ENCODE results near the gene CDC6.
A peak's percentile ranks its signal among the peaks of the same experiment; 100 is the strongest.

CDC6 gene

GRCh38 chr17:40320756-40321523 lies 33.3 kb downstream of the CDC6 start:
- TF ChIP-seq, protein P1, sequence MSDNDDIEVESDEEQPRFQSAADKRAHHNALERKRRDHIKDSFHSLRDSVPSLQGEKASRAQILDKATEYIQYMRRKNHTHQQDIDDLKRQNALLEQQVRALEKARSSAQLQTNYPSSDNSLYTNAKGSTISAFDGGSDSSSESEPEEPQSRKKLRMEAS (IDR thresholded peaks at IDR 0.05) = 0 out of 2 replicates have a peak, but pooled peaks have one; percentile 10
- no peak for TF ChIP-seq NFIC (IDR thresholded peaks at IDR 0.05)

GRCh38 chr17:40321524-40321929 lies 33.8 kb downstream of the CDC6 start:
- TF ChIP-seq CEBPB (IDR thresholded peaks at IDR 0.05) (no peak), NFIC (IDR thresholded peaks at IDR 0.05) (no peak), EGR1 (IDR thresholded peaks at IDR 0.05) (no peak), ZBTB7A (IDR thresholded peaks at IDR 0.05; ENCODE audit: low read depth) (no peak), USF1 (IDR thresholded peaks at IDR 0.05) (no peak), CREB1 (IDR thresholded peaks at IDR 0.05; ENCODE audit: low read depth) (no peak), TCF12 (IDR thresholded peaks at IDR 0.05; ENCODE audit: low read depth) (no peak), TEAD4 (IDR thresholded peaks at IDR 0.05) (no peak), TAF1 (IDR thresholded peaks at IDR 0.05; ENCODE audit: low read depth) (no peak), FOXM1 (IDR thresholded peaks at IDR 0.05; ENCODE audit: borderline replicate concordance, low read depth) (no peak), YY1 (IDR thresholded peaks at IDR 0.05; ENCODE audit: low read depth) (no peak), EP300 (IDR thresholded peaks at IDR 0.05; ENCODE audit: borderline replicate concordance) (no peak)
- TF ChIP-seq, protein P2, sequence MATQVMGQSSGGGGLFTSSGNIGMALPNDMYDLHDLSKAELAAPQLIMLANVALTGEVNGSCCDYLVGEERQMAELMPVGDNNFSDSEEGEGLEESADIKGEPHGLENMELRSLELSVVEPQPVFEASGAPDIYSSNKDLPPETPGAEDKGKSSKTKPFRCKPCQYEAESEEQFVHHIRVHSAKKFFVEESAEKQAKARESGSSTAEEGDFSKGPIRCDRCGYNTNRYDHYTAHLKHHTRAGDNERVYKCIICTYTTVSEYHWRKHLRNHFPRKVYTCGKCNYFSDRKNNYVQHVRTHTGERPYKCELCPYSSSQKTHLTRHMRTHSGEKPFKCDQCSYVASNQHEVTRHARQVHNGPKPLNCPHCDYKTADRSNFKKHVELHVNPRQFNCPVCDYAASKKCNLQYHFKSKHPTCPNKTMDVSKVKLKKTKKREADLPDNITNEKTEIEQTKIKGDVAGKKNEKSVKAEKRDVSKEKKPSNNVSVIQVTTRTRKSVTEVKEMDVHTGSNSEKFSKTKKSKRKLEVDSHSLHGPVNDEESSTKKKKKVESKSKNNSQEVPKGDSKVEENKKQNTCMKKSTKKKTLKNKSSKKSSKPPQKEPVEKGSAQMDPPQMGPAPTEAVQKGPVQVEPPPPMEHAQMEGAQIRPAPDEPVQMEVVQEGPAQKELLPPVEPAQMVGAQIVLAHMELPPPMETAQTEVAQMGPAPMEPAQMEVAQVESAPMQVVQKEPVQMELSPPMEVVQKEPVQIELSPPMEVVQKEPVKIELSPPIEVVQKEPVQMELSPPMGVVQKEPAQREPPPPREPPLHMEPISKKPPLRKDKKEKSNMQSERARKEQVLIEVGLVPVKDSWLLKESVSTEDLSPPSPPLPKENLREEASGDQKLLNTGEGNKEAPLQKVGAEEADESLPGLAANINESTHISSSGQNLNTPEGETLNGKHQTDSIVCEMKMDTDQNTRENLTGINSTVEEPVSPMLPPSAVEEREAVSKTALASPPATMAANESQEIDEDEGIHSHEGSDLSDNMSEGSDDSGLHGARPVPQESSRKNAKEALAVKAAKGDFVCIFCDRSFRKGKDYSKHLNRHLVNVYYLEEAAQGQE (IDR thresholded peaks at IDR 0.05; ENCODE audit: low read depth) = no peak
- TF ChIP-seq, protein P1 (IDR thresholded peaks at IDR 0.05) = no peak

GRCh38 chr17:40321961-40322357 lies 34.3 kb downstream of the CDC6 start:
- no peak for TF ChIP-seq EP300 (IDR thresholded peaks at IDR 0.05; ENCODE audit: borderline replicate concordance)
- TF ChIP-seq TCF12 (IDR thresholded peaks at IDR 0.05; ENCODE audit: low read depth) = peak; percentile 46; the same call in 1 of the 2 replicates
- peak; percentile 71 for TF ChIP-seq NFIC (IDR thresholded peaks at IDR 0.05)

- TF ChIP-seq TEAD4 (IDR thresholded peaks at IDR 0.05) (no peak), USF1 (IDR thresholded peaks at IDR 0.05) (peak; percentile 96)
These were observed 35.0 kb downstream of the CDC6 start for GRCh38 chr17:40322358-40323315.

DNA sequence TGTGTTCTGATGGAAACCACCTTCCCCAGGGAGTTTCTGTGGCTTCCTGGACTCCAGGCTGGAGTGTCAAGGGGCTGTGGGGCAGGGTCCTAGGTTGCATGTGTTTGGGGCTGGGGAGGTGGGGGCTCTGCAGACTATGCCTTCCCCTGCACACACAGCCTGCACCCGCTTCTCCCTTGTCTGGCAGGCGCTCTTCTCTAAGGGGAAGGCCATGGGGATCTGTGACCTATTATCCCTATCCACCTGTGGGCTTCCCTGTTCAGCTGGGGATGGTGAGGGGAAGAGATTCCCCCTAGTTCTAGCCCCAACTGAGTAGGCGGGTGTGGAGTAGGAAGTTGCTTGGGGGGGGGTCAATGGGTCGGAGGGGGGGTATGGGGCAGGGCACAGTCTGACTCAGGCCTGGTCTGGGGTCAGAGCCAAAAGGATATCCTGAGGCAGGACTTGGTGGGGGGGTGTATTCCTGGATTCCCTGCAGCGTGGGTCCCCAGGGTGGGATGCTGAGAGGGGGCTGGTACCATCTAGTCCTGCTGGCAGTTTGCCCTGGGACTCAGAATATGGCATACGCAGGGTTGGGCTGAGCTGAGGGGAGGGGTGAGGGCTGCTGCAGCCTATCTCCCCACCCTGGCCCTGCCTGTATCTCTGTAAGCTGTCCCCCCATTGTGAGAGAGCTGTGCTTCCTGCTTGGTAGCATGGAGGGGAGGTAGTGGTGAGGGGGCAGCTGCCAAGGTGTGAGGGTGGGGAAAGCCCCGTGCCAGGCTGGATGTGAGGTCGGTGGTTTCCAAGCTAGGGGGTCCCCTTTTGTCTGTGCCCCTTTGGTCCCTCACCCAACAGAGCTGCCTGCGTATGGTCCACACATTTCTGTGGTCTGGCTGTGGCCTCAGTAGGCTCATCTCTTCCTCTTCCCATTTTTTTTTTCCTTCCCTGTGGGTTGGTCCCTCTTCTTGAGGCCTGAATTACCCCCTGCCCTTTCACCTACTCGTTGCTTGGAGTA lies 36.0 kb downstream of the CDC6 start:
- TF ChIP-seq TAF1 (IDR thresholded peaks at IDR 0.05; ENCODE audit: low read depth) (no peak), RAD21 (IDR thresholded peaks at IDR 0.05; ENCODE audit: low read depth) (no peak), NFIC (IDR thresholded peaks at IDR 0.05) (no peak), ZBTB7A (IDR thresholded peaks at IDR 0.05; ENCODE audit: low read depth) (no peak), FOXM1 (IDR thresholded peaks at IDR 0.05; ENCODE audit: borderline replicate concordance, low read depth) (no peak), CEBPB (IDR thresholded peaks at IDR 0.05) (no peak)

GRCh38 chr17:40325156-40326013 lies 37.7 kb downstream of the CDC6 start:
- TF ChIP-seq FOXM1 (IDR thresholded peaks at IDR 0.05; ENCODE audit: borderline replicate concordance, low read depth) = no peak
- TF ChIP-seq USF1 (IDR thresholded peaks at IDR 0.05) = no peak
- TF ChIP-seq TEAD4 (IDR thresholded peaks at IDR 0.05) = no peak
- no peak for TF ChIP-seq EGR1 (IDR thresholded peaks at IDR 0.05)
- no peak for TF ChIP-seq RAD21 (IDR thresholded peaks at IDR 0.05; ENCODE audit: low read depth)
- TF ChIP-seq TCF12 (IDR thresholded peaks at IDR 0.05; ENCODE audit: low read depth) = no peak
